Measurements from ENCODE around the gene USP6NL.

- TF ChIP-seq CTCF (IDR thresholded peaks at IDR 0.05): no peak
- no peak for TF ChIP-seq EZH2 (IDR thresholded peaks at IDR 0.05)
- TF ChIP-seq EZH2phosphoT487 (IDR thresholded peaks at IDR 0.05): no peak
Observed at GRCh38 chr10:11510736-11511135, 100.7 kb downstream of the USP6NL start.
